Stimulated activated CD8-positive, alpha-beta memory T cell treated with anti-CD3 and anti-CD28 coated beads, Interleukin-7, amount 100 ng/mL, for 24 hours (primary cell): Measurements from ENCODE around the gene FAR2.
A peak's percentile ranks its signal among the peaks of the same experiment; 100 is the strongest.
"Not testable (repeated sequence)": the region's sequence is repeated elsewhere in the genome, so short reads cannot be mapped to it uniquely, and the experiment has no call there.

Experiments
- DNase-seq: peaks from one replicate; pipeline ENCODE4 v3.0.0-alpha.2; 2020; ENCODE audit warnings: low read depth

The FAR2 gene

GRCh38 chr12:29148911-29149690 lies at the start of gene FAR2:
Gene FAR2, plus strand, starts transcription at chr12:29149278. Its CDS starts 121,172 bp downstream, at chr12:29270450.
- DNase-seq: no peak

- no peak for DNase-seq
These were observed 46.3 kb upstream of the FAR2 start for GRCh38 chr12:29102741-29103140.

GRCh38 chr12:29103539-29103974 lies 45.5 kb upstream of the FAR2 start:
- DNase-seq: peak; percentile 1

DNA sequence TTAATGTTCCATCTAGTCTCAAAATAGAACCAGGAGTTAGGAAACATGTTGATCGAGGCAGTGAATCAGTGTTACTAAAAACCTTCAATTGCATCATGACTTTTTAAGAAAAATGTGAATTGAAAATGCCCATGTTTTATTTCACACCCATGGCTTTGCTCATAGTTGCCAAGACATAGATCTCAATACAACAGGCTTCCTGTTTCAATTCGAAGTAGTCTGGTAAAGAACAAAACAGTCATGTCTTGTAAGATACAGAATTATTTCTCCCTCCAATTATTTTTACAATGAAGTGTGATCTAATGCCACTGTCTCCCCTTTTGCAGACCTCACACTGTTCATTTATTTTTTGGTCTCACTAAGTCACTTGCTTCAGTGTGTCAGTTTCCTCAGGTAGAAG lies 44.6 kb upstream of the FAR2 start:
- DNase-seq: no peak

DNA sequence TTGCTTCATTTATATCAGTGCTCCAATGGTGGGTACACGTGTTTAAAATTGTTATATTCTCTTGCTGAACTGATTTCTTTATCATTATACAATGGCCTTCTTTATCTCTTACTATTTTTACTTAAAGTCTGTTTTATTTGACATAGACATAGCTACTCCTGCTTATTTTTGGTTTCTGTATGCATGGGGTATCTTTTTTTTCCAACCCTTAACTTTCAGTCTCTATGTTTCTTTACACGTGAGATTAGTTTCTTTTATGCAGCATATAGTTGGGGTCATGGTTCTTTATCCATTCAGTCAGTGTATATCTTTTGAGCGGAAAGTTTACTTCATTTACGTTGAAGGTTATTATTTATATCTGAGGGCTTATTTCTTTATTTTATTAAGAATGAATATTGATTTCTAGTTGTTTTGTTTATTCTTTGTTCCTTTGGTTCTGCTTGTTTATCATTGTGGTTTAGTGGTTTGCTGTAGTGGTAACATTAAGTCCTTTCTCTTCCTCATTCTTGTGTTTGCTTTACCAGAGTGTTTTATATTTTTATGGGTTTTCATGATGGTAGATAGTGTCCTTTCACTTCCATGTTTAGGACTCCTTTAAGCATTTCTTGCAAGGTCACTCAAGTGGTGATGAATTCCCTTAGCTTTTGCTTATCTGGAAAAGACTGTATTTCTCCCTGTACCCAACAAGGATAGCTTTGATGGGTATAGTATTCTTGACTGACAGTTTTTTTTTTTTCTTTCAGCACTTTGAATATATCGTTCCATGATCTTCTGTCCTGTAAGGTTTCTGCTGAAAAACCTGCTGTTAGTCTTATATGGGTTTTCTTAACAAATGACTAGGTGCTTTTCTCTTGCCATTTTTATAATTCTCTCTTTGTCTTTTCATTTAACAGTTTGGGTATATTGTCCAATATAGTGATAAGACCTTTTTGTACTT lies 38.3 kb upstream of the FAR2 start:
- no peak for DNase-seq

- DNase-seq: no peak
These were observed 36.0 kb upstream of the FAR2 start for GRCh38 chr12:29113101-29113500.

GRCh38 chr12:29116414-29116813 lies 32.7 kb upstream of the FAR2 start:
- DNase-seq: no peak

- no peak for DNase-seq
These were observed 17.5 kb upstream of the FAR2 start for GRCh38 chr12:29131539-29131938.

DNA sequence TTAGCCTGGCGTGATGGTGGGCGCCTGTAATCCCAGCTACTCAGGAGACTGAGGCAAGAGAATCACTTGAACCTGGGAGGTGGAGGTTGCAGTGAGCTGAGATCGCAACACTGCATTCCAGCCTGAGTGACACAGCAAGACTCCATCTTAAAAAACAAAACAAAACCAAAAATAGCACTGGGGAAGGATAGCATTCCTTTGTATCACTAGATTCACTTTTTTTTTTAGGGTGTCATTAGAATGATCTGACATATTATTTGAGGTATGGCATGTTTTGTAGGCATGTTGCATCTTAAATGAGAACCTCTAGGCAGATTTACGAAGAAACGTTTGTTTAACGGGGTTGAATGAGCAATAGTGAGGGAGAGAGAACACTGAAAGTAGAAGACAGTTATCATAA lies 16.8 kb upstream of the FAR2 start:
- DNase-seq: no peak

DNA sequence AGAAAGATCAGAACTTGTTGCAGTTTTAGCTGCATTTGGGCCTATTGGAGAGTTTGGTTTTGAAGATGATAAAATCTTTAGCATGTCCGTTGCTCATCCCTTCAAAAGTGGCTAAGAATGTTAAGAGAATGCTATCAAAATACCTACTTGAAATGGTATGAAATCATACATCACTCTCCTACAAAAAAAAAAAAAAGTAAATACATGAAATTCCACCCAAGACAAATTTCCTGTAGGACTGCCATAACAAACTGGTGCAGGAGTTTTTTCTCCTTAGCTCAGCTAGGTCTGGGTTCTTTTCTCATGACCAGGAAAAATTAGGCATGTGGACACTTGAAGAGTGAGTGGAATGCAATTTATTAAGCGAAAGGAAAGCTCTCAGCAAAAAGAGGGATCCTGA lies 15.9 kb upstream of the FAR2 start:
- DNase-seq: no peak

DNA sequence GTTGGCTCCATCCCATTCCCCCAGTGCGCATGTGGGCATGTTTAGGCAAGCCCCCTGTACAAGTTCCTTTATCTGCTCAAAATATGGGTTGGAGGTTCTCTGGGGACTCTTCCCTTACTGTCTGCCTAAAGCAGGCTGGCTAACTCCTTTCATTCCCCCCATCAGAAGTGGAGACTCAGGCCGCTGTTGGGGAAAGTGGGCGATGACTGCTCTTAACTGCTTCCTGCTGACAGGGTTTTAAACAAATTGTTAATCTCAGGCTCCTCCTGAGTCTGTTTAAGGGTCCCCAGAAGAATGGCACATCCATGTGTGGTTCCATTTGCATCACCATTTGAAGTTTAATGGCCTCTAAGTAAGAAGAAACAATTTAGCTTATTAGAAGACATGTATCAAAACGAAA lies 15.4 kb upstream of the FAR2 start:
- DNase-seq: no peak

DNA sequence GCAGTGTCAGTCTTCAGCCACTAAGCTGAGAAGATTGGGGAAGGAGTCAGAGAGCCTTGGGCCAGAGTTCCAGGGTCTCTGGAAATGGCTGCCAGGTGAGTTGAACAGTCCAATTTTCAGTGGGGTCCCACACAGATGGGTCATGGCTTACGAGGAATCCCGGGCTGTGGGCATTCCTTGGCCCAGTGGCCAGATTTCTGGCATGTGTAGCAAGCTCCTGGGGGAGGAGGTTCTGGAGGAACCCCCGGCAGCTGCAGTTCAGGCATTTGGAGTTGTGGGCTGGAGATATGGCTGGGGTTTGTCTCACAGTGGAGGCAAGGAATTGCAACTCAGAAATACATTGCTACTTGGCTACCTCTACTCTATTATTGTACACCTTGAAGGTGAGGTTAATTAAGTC lies 10.8 kb upstream of the FAR2 start:
- DNase-seq: not testable (repeated sequence)

- DNase-seq: not testable (repeated sequence)
These were observed 10.2 kb upstream of the FAR2 start for GRCh38 chr12:29138855-29139254.

- DNase-seq: no peak
These were observed 3.5 kb upstream of the FAR2 start for GRCh38 chr12:29145372-29146170.

- DNase-seq: no peak
These were observed 2.9 kb upstream of the FAR2 start for GRCh38 chr12:29146196-29146595.

- DNase-seq: no peak
These were observed 1.1 kb upstream of the FAR2 start for GRCh38 chr12:29147731-29148595.

- no peak for DNase-seq
These were observed 525 bp upstream of the FAR2 start for GRCh38 chr12:29148596-29148910.

DNA sequence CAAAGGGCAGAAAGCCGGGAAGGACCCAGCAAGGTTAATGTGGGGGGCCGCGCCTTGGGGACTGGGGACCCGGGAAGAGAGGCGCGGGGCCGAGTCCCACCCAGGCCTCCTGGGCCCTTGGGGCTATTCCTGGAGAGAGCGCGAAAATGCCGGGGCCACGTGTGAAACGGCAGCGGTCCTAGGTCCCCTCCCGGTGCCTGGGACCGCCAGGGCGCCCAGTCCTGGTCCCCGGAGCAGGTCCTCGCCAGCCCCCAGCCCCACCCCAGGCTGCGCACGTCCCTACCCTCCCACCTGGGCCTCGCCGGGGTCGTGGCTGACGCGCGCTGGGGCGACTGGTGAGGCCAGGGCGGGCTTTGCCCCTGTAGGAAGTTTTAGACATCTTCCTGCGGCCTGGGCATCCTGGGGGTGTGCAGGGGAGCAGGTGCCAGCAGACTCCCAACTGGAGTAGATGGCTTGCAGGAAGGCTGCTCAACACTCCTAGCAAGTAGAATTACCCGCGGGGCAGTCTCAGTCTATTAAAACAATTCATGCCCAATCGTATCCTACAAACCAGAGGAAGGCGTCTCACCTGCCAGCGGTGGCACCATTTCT lies 708 bp downstream of the FAR2 start:
- no peak for DNase-seq

- no peak for DNase-seq
These were observed 1.4 kb downstream of the FAR2 start for GRCh38 chr12:29150462-29150861.

GRCh38 chr12:29152223-29152868 lies 3.3 kb downstream of the FAR2 start:
- DNase-seq: no peak
